Upper lobe of left lung (tissue), 6 donors: ENCODE measurements around the gene MLLT1. TPM values are rescaled to one million over a fixed set of nuclear protein-coding genes. Genes with fewer than 3 reads are reported as not detected.
A peak's percentile ranks its signal among the peaks of the same experiment; 100 is the strongest.

ENCODE experiments used
- ATAC-seq, 2 donors: fragments of 200-7000 bp; cut with Tn5 transposase; one replicate each; pipeline ENCODE4 v1.9.1; 2022; ENCODE audit warnings: mild to moderate bottlenecking in 2 of 2, moderate library complexity in 2 of 2; ENCODE audit not compliant: low FRiP score in 2 of 2
- DNase-seq, 2 donors: peaks; one replicate each; pipeline ENCODE4 v3.0.0-alpha.2; 2019 to 2020
- H3K27ac ChIP-seq, 4 donors: fragments of 200-600 bp; sonication (generic); one replicate each; pipeline ENCODE4 v1.5.1; 2016 to 2019
- H3K27me3 ChIP-seq, 4 donors: fragments of 200-600 bp; sonication (generic); one replicate each; pipeline ENCODE4 v1.5.1; 2017 to 2019
- H3K36me3 ChIP-seq, 4 donors: fragments of 200-600 bp; sonication (generic); one replicate each; pipeline ENCODE4 v1.5.1; 2016 to 2019
- H3K4me1 ChIP-seq, 4 donors: fragments of 200-600 bp; sonication (generic); one replicate each; pipeline ENCODE4 v1.5.1; 2018 to 2019
- H3K4me3 ChIP-seq, 4 donors: fragments of 200-600 bp; sonication (generic); one replicate each; pipeline ENCODE4 v1.5.1; 2017 to 2019; ENCODE audit warnings: mild to moderate bottlenecking in 2 of 4, moderate library complexity in 1 of 4
- H3K9me3 ChIP-seq, 4 donors: fragments of 200-600 bp; sonication (generic); one replicate each; pipeline ENCODE4 v1.5.1; 2018 to 2019
- CTCF ChIP-seq, 6 experiments: fragments of 450-650 bp in 4 of 6; fragments of 200-600 bp in 2 of 6; sonication (generic) in 2 of 6; IDR thresholded peaks; one replicate each; pipeline ENCODE4 v1.5.1; 2016 to 2019; ENCODE audit warnings: antibody characterized with exemption in 6 of 6
- EP300 ChIP-seq, 4 donors: sonication (generic); formaldehyde crosslinking; IDR thresholded peaks; one replicate each; pipeline ENCODE4 v1.5.1; 2017; ENCODE audit warnings: antibody characterized with exemption in 4 of 4, control low read depth in 2 of 4
- POLR2A ChIP-seq, 4 donors: fragments of 450-650 bp; IDR thresholded peaks; one replicate each; pipeline ENCODE4 v1.5.1; 2016 to 2017; ENCODE audit warnings: antibody characterized with exemption in 4 of 4, mild to moderate bottlenecking in 2 of 4
- POLR2AphosphoS5 ChIP-seq, 2 donors: sonication (generic); formaldehyde crosslinking; IDR thresholded peaks; one replicate each; pipeline ENCODE4 v1.5.1; 2017; ENCODE audit warnings: antibody characterized with exemption in 2 of 2
- WGBS, 2 donors: methylation state at CpG; one replicate each; pipeline ENCODE4 v1.1.5; 2017 to 2018; 5-methylcytosine and 5-hydroxymethylcytosine counted together
- total RNA-seq, 6 donors: library from RNA; depleted of rRNA in 4 of 6; stranded (reverse); fragments of >200 nt in 4 of 6; gene quantifications; one replicate each; pipeline versions ENCODE4 v1.1.0 to v1.2.1, GENCODE V29; 2016 to 2021
- donor health status: DM: no; HTN: no; CAD: no; lungs with moderate emphysema.
- donor health status: DM: no; HTN: yes; CAD: no; lungs with severe emphysema.

Gene MLLT1
- total RNA-seq, 6 donors from 2014 or later, result 22.1 to 98.9 (median 49.3) TPM

GRCh38 chr19:6267552-6268381 is 12.0 kb downstream of the MLLT1 start:
- H3K36me3 ChIP-seq, result peaks cover 0 to 48% (median 16%) of the 10 kb centered on the region in 4 donors
- peaks cover 60 to 78% (median 66%) of the 10 kb centered on the region in 4 donors for H3K4me1 ChIP-seq
- H3K9me3 ChIP-seq, result no peaks in the 10 kb centered on the region
- peak in 1 of 2 donors; percentile 58 for DNase-seq
- H3K27ac ChIP-seq, result peak overlapping the region in 3 of 4 donors; percentile 21 to 95 (median 94)
- no peak for ATAC-seq
- WGBS, 2 donors, result 69 to 77% methylated on average over 17 of the region's 17 CpGs
- TF ChIP-seq EP300 (IDR thresholded peaks at IDR 0.05) (no peak), POLR2A (IDR thresholded peaks at IDR 0.05) (no peak)
- H3K27me3 ChIP-seq, result no peaks in the 10 kb centered on the region
- no peak overlapping the region for H3K4me3 ChIP-seq

- H3K9me3 ChIP-seq, result no peaks in the 10 kb centered on the region
- ATAC-seq (no peak), DNase-seq (no peak)
- no peak for TF ChIP-seq POLR2AphosphoS5 (IDR thresholded peaks at IDR 0.05)
- no peak for TF ChIP-seq EP300 (IDR thresholded peaks at IDR 0.05)
- TF ChIP-seq POLR2A (IDR thresholded peaks at IDR 0.05), result no peak
- no peak for TF ChIP-seq CTCF (IDR thresholded peaks at IDR 0.05)
- peaks cover 3 to 66% (median 31%) of the 10 kb centered on the region in 4 donors for H3K36me3 ChIP-seq
- WGBS, 2 donors, result 72 to 76% methylated on average over 4 of the region's 4 CpGs
- H3K27ac ChIP-seq, result peak overlapping the region in 2 of 4 donors; percentile 38 to 43
- peaks cover 43 to 75% (median 49%) of the 10 kb centered on the region in 4 donors for H3K4me1 ChIP-seq
- H3K4me3 ChIP-seq, result no peak overlapping the region
- H3K27me3 ChIP-seq, result no peaks in the 10 kb centered on the region
Measured at GRCh38 chr19:6264803-6265202, 15.0 kb downstream of the MLLT1 start.

- ATAC-seq, result no peak
- 76 to 82% methylated on average over 17 of the region's 18 CpGs for WGBS, 2 donors
Measured at GRCh38 chr19:6263735-6264444, 15.9 kb downstream of the MLLT1 start.

GRCh38 chr19:6263306-6263705 is 16.5 kb downstream of the MLLT1 start:
- Histone ChIP-seq H3K9me3 (no peaks in the 10 kb centered on the region), H3K4me1 (peaks cover 42 to 71% (median 43%) of the 10 kb centered on the region in 4 donors), H3K27ac (peak overlapping the region in 3 of 4 donors; percentile 16 to 43 (median 38)), H3K27me3 (no peaks in the 10 kb centered on the region), H3K4me3 (no peak overlapping the region), H3K36me3 (peaks cover 3 to 68% (median 27%) of the 10 kb centered on the region in 4 donors)
- ATAC-seq (no peak), DNase-seq (no peak)
- TF ChIP-seq POLR2AphosphoS5 (IDR thresholded peaks at IDR 0.05) (no peak), CTCF (IDR thresholded peaks at IDR 0.05) (no peak), POLR2A (IDR thresholded peaks at IDR 0.05) (no peak), EP300 (IDR thresholded peaks at IDR 0.05) (no peak)
- 75 to 76% methylated on average over 9 to 11 of the region's 12 CpGs for WGBS, 2 donors

More at GRCh38 chr19:6263735-6264444, 15.9 kb downstream of the MLLT1 start:
- H3K27me3 ChIP-seq, result no peaks in the 10 kb centered on the region
- peak overlapping the region in 3 of 4 donors; percentile 16 to 43 (median 38) for H3K27ac ChIP-seq
- H3K36me3 ChIP-seq, result peaks cover 3 to 64% (median 28%) of the 10 kb centered on the region in 4 donors
- H3K4me1 ChIP-seq, result peaks cover 43 to 75% (median 48%) of the 10 kb centered on the region in 4 donors
- H3K4me3 ChIP-seq, result no peak overlapping the region
- TF ChIP-seq POLR2AphosphoS5 (IDR thresholded peaks at IDR 0.05) (peak in 1 of 2 donors; percentile 20), POLR2A (IDR thresholded peaks at IDR 0.05) (no peak)
- no peak for DNase-seq
- H3K9me3 ChIP-seq, result no peaks in the 10 kb centered on the region

GRCh38 chr19:6262519-6262918 is 17.3 kb downstream of the MLLT1 start:
- no peak overlapping the region for H3K4me3 ChIP-seq
- H3K9me3 ChIP-seq, result no peaks in the 10 kb centered on the region
- H3K27me3 ChIP-seq, result no peaks in the 10 kb centered on the region
- DNase-seq (no peak), ATAC-seq (no peak)
- 92 to 98% methylated on average over 11 of the region's 11 CpGs for WGBS, 2 donors
- TF ChIP-seq CTCF (IDR thresholded peaks at IDR 0.05) (no peak), POLR2A (IDR thresholded peaks at IDR 0.05) (no peak), POLR2AphosphoS5 (IDR thresholded peaks at IDR 0.05) (no peak), EP300 (IDR thresholded peaks at IDR 0.05) (no peak)
- H3K36me3 ChIP-seq, result peaks cover 3 to 66% (median 27%) of the 10 kb centered on the region in 4 donors
- peaks cover 34 to 68% (median 39%) of the 10 kb centered on the region in 4 donors for H3K4me1 ChIP-seq
- peak overlapping the region in 2 of 4 donors; percentile 4 to 43 for H3K27ac ChIP-seq
